Peyer's patch (tissue), 4 donors: ENCODE results near the gene LSM8.

Experiments
- CTCF ChIP-seq, 6 experiments: fragments of 450-650 bp in 4 of 6; fragments of 200-600 bp in 2 of 6; sonication (generic) in 1 of 6; IDR thresholded peaks; one replicate each; pipeline ENCODE4 v1.5.1; 2017 to 2019; ENCODE audit warnings: antibody characterized with exemption in 6 of 6, mild to moderate bottlenecking in 3 of 6, moderate library complexity in 1 of 6
- POLR2A ChIP-seq, 2 donors: fragments of 450-650 bp; IDR thresholded peaks; one replicate each; pipeline ENCODE4 v1.5.1; 2017; ENCODE audit warnings: antibody characterized with exemption in 2 of 2, mild to moderate bottlenecking in 2 of 2, moderate library complexity in 2 of 2

- no peak for TF ChIP-seq CTCF (IDR thresholded peaks at IDR 0.05)
- no peak for TF ChIP-seq POLR2A (IDR thresholded peaks at IDR 0.05)
Observed at GRCh38 chr7:118149394-118149793, 34.6 kb upstream of the LSM8 start.
